Iris pigment epithelial cell (primary cell): ENCODE results near the gene ODAM.
"Not testable (repeated sequence)": the region's sequence is repeated elsewhere in the genome, so short reads cannot be mapped to it uniquely, and the experiment has no call there.

Experiments used
- DNase-seq: peaks from one replicate; pipeline ENCODE4 v3.0.0-alpha.2; 2011; ENCODE audit warnings: low read depth

The ODAM gene

GRCh38 chr4:70221818-70222217, 26.3 kb downstream of the ODAM start:
- not testable (repeated sequence) for DNase-seq

GRCh38 chr4:70225824-70226223, 30.3 kb downstream of the ODAM start, which contains the start of gene FDCSP:
Gene FDCSP, plus strand, starts transcription at chr4:70226124. Its CDS starts 5,071 bp downstream, at chr4:70231195.
- DNase-seq = no peak

GRCh38 chr4:70236125-70236524, 40.6 kb downstream of the ODAM start:
- DNase-seq = peak; percentile 36

- peak; percentile 11 for DNase-seq
Measured at GRCh38 chr4:70239131-70239883, 43.8 kb downstream of the ODAM start.

- peak; percentile 57 for DNase-seq
Measured at GRCh38 chr4:70239884-70240591, 44.5 kb downstream of the ODAM start.

- DNase-seq = not testable (repeated sequence)
Measured at GRCh38 chr4:70242297-70242696, 46.8 kb downstream of the ODAM start, which contains the start of gene CSN3. Gene CSN3, plus strand, starts transcription at chr4:70242597. Its CDS starts 2,223 bp downstream, at chr4:70244820.

- peak; percentile 14 for DNase-seq
Measured at GRCh38 chr4:70243091-70243490, 47.6 kb downstream of the ODAM start.

GRCh38 chr4:70251250-70251944, 55.9 kb downstream of the ODAM start:
- no peak for DNase-seq

GRCh38 chr4:70251945-70252277, 56.4 kb downstream of the ODAM start:
- DNase-seq = no peak
